ENCODE measurements around the gene NFILZ.
"Not testable (repeated sequence)": the region's sequence is repeated elsewhere in the genome, so short reads cannot be mapped to it uniquely, and the experiment has no call there.

NFILZ gene

GRCh38 chr19:8611877-8612806 lies 18.3 kb upstream of the NFILZ start:
- DNase-seq: no peak

DNA sequence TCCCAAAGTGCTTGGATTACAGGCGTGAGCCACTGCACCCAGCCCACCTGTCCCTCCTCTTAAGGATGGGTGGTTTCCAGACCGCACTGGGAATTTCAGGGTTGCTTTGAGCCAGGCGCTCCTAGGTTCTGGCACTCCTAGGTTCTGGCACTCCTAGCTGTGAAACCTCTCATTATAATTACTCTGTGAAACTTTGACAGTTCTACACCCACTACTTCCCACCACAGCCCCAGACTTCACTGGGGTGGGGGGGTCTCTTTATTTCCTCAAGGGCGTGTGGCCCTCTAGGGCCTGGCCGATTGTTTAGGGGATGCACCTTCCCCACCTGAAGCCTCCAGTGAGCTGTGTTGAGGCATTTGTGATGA lies 17.6 kb upstream of the NFILZ start:
- no peak for DNase-seq

- no peak for DNase-seq
Measured at GRCh38 chr19:8614455-8614854, 16.0 kb upstream of the NFILZ start.

DNA sequence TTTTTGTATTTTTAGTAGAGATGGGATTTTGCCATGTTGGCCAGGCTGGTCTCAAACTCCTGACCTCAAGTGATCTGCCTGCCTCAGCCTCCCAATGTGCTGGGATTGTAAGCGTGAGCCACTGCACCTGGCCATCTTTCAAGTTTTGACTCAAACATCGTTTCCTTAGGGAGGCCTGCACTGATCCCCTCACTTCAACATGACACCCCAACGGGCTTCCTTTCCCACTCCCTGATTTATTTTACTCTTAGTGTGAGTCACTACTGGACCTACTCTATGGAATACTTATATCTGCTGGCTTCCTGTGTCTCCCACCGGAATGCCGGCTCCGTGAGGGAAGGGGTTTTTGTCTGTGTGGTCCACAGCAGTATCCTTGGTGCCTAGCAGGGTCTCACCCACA lies 15.4 kb upstream of the NFILZ start:
- no peak for DNase-seq

GRCh38 chr19:8615813-8616596 lies 14.4 kb upstream of the NFILZ start:
- no peak for DNase-seq

- no peak for DNase-seq
Measured at GRCh38 chr19:8616861-8617260, 13.6 kb upstream of the NFILZ start.

DNA sequence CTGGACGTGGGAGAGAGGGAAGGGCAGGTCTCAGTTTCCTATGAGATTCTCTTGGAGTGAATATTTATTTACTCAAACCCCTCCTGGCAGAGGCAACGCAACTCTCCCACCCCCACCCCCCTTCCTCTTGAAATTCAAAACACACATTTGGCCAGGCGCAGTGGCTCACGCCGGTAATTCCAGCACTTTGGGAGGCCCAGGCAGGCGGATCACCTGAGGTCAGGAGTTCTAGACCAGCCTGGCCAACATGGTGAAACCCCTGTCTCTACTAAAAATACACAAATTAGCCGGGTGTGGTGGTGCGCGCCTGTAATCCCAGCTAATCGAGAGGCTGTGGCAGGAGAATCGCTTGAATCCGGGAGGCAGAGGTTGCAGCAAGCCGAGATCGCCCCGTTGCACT lies 13.1 kb upstream of the NFILZ start:
- DNase-seq: not testable (repeated sequence)

DNA sequence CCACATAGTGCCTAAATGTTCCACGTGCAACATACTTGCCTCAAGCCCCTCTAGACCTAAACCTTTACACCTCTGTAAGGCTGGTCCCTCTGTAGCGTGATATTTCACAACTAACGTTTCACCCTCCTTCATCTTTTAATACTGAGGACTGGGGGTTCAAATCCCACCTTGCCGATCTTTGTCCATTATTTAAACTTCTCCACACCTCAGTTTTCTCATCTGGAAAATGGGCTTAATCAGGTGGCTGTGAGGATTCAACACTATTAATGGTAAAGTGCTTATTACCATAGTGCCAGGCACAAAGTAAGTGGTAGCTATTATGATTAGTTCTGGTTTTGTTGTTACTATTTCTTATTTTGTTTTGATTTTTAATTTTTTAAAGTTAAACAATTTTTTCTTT lies 12.4 kb upstream of the NFILZ start:
- DNase-seq: no peak

- no peak for DNase-seq
Measured at GRCh38 chr19:8618751-8619150, 11.7 kb upstream of the NFILZ start.

DNA sequence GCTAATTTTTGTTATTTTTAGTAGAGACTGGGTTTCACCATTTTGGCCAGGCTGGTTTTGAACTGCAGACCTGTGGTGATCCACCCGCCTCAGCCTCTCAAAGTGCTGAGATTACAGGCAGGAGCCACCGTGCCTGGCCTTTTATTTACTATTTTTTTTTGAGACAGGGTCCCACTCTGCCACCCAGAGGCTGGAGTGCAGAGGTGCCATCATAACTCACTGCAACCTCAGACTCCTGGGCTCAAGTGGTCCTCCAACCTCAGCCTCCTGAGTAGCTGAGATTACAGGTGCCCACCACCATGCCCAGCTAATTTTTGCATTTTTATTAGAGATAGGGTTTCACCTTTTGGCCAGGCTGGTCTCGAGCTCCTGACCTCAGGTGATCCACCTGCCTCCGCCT lies 7.5 kb upstream of the NFILZ start:
- DNase-seq: not testable (repeated sequence)

- no peak for DNase-seq
Measured at GRCh38 chr19:8626842-8627241, 3.6 kb upstream of the NFILZ start.

DNA sequence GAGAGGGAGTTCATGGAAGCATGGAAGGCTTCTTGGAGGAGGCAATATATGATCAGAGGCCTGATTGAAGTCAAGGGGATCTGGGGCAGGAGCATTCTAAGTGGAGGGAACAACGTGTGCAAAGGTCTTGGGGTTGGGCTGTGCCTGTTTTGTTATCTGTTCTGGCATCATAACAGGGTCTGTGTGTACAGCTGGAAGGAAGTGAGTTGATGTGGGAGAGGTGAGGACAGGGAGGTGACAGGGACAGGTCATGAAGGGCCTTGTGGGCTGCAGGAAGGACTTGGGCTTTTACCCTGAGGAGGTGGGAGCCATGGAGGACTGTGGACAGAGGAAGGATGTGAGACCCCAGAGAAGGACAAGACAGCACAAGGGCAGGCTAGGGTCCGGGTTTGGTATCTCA lies 1.2 kb upstream of the NFILZ start:
- no peak for DNase-seq

DNA sequence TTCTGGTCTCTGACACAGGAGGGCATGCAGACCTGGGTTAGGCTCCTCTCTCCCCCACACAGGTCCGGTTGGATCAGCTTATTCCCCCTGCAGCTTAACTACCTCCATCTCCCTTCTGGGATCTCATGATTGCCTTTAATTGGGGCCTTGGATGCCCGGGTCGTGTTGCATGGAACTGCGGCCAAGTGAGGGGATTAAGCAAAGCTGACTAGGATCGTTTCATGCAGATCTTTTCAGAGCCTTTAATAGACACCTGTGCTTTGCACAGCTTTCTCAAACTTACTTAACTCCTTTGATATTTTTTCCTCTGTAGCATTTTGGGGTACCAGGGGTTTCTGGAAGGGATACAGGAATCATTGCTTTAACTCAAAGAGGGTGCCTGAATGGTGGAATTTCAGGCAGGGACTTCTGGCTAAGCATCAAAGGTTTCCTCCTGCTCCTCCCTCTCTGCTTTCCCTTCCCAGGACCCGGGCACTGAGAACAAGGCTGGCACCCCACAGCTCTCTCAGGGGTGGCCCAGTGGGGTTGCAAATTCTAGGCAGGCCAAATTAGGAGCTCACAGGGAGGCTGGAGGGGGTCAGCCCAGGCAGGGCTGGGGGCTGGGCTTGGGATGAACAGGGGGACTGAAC lies 477 bp downstream of the NFILZ start:
- no peak for DNase-seq

- DNase-seq: no peak
Measured at GRCh38 chr19:8631425-8631819, 989 bp downstream of the NFILZ start.

- no peak for DNase-seq
Measured at GRCh38 chr19:8635422-8635821, 5.0 kb downstream of the NFILZ start.

GRCh38 chr19:8637070-8637469 lies 6.6 kb downstream of the NFILZ start:
- not testable (repeated sequence) for DNase-seq

DNA sequence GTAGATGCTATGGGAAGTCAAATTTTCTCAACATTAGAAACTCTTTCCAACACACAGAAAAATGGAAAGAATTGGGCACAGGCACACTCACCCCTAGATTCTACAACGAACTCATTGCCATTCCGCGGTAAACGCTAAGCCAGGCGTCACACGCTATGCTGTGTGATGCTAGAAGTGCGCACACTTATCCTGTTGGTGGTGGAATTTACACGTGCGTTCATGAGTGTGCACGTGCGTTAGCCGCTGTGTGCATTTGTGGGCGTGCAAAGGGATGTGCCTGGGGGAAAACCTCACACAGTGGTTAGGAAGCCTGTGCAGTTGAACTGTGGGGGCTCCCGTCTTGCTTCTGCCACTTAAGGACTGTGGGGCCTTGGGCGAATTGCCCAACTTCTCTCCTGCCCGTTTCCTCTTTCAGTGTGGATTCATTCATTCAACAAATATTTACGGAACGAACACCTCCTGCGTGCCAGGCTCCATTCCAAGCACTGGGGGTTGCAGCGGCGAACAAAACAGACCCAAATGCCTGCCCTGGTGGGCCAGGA lies 7.7 kb downstream of the NFILZ start:
- no peak for DNase-seq

GRCh38 chr19:8639821-8640401 lies 9.5 kb downstream of the NFILZ start:
- DNase-seq: no peak

DNA sequence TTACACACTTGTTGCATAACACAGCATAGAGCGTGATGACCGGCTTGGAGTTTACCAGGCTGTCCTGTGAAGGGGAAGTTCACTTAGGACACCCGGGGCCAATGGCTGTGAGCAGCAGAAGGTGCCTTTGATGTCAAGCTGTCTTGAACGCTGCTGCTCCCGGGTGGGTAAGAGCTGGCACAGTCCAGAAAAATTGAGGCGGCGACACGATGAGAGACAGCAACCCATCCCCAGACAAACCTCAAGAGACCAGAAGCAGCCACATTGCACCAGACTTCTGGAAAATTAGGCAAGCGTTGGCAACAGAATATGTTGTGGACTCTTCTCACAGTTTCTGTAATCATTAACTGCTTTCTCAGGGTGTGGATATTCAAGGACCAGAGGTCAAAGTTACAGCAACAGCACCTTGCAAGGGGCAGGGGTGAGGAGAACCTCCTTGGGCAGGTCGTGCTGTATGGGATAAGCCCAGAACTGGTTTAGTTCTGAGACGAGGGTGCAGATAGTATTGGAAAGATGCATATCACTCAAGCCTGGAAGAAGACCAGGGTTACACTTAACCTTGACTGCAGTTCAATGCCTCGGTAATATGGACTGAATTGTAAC lies 10.1 kb downstream of the NFILZ start:
- no peak for DNase-seq

DNA sequence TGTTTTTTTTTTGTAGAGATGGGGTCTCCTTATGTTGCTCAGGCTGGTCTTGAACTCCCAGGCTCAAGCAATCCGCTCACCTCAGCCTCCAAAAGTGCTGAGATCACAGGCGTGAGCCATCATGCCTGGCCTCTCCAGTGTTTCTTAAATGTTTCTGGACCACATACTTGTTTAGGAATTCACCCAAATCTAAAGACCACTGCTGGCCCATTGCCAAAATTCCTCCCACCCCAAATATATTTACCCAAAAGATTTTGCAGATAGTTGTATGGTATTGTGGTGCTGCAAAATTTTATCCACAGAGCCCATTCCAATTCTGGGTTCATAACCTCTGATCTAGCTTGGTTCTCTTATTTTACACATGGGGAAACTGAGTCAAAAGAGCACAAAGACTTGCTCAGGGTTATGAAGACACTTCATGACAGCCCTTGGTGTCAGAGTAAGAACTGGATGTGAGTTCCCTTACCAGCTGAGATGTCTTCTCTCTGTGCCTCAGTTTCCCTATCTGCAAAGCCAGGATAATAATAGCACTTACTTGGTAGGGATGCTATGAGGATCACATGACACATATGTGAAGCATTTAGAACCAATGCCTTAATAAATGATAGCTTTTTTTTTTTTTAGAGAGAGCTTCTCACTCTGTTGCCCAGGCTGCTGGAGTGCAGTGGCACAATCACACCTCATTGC lies 10.9 kb downstream of the NFILZ start:
- no peak for DNase-seq

DNA sequence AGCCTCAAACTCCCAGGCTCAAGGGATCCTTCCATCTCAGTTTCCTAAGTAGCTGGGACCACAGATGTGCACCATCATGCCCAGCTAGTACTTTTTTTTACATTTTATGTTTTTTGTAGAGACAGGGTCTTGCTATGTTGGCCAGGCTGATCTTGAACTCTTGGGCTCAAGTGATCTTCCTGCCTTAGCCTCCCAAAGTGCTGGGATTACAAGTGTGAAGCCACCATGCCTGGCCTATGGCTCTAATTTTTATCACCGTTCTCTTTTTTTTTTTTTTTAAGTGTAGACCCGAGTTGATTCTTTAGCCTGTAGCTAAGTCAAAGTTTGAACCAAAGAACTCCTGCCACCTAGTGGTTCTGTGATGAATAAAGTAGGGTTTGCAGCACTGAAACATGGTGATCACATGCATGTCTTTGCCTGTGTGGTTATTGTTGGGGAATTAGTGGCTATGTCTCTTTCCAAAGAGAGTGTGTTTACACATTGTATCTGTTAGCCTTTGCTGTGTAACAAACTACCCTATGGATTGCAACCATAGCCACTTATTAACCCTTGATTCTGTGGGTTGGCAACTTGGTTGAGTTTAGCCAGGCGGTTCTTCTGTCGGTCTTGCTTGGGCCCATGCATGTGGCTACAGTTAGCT lies 11.6 kb downstream of the NFILZ start:
- no peak for DNase-seq

GRCh38 chr19:8642561-8642960 lies 12.1 kb downstream of the NFILZ start:
- no peak for DNase-seq

Measured in NCI-H446 treated with DMSO at 0.1 percent for 48 hours (cell line).